HG03439 (cell line): ENCODE results near the gene MMD2.

ENCODE experiments used
- ATAC-seq: cut with Tn5 transposase; IDR thresholded peaks from one replicate; pipeline ENCODE4 v1.9.1; 2021; ENCODE audit warnings: mild to moderate bottlenecking, moderate library complexity; ENCODE audit not compliant: unreplicated experiment

MMD2 gene

DNA sequence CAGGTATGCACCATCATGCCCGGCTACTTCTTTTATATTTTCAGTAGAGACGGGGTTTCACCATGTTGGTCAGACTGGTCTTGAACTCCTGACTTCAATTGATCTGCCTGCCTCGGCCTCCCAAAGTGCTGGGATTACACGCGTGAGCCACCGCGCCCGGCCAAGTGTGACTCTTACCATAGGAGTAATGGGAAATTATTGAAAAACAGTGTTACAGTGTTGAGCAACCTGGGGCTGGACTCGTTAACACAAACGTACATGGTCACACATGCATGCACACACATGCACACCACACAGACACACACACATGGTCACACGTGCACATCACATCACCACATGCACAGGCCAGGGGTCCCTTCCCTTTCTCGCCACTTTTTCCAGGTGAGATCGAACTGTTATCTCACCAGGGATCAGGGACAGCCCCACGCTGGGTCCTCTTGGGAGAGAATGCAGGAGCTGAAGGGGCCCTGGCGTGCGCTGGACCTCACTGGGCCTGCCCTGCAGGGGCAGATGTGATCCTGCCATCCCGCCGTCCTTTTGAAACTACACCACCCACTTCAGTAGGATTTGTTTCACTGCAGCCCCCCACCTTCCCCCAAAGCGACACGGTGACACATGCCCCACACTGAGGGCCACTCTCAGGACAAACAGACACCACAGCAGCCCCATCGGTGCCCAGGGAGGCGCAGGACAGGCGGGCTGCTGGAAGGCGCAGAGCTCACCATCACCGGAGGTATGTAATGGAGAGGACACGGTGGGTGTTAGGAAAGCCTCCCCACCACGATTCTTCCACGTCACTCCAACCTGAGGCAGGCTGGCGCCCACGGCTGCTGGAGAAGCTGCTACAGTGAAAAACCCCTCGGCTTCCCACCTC is 85.7 kb downstream of the MMD2 start:
- no peak for ATAC-seq

DNA sequence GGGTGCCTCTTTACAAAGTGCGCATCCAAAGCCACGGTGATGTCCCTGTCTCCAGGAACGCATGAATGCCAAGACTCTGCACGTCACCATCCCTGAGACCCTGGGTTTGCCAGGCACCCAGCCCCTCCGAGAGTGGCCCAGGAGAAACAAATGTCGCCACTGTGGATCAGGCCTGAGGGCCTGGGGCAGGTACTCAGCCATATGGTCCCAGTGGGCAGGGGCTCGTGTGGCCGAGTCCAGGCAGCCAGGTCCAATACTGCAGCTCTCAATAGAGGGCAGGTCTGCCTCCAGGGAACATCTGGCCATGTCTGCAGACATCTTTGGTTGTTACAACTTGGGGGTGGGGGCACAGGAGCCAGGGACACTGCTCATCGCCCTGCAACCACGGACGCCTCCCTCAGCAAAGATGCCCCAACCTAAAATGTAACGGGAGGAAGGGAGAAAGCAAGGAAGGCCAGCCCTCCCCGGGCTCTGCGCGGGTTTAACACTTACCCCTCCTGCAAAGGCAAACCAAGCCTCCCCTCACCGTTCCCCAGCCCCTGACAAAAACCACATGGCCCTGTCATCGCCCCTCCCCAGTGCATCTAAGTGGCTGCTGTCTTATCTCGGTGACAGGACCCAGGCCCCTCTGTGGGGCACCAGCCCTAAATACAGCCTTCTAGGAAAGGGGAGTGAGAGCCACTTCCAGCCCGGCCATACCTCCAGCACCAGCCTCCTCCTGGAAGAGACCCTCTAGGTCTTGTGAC is 86.9 kb downstream of the MMD2 start:
- no peak for ATAC-seq

DNA sequence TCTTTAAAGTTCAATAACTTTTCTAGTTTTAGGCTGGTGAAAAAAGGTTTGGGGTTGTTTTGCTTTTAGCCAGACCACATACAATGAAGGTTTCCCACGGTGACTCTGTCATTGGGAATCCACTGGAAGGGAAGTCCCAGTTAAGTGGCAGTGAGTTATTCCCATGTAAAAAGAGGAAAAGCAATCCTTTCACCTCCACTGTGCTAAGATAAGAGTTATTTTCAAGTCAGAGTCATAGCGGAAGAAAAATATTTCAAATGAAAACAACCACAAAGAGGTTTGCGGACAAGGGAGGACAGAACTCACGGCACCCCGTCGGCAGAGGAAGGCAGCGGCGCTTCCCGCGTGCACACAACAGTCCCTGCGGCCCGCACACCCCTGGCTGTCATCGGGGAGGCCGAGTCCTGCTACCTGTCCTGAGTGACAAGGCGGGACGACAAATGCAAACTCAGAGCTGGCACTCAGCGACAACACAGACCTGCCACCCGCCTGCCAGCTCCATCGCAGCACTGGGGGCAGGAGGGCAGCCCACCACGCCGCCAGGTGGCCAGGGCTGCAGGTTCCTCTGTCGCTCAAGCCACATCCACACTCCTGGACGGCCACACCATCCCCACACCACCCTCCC is 87.8 kb downstream of the MMD2 start:
- ATAC-seq: no peak

DNA sequence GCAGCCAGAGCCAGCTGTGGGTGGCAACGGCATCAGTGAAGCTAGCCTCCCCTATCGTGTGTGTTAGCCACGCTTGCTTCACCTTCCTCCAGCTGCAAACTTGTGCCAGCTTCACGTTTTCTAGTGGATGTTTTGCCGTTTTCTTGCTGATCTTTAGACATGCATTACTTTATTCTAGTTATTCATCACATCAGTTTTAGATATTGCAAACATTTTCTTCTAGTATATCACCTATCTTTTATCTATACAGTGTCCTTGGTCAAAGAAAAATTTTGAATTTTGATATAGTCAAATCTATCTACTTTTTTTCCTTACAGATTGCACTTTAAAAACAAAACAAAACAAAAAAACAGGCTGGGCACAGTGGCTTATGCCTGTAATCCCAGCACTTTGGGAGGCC is 90.5 kb downstream of the MMD2 start:
- ATAC-seq: no peak

DNA sequence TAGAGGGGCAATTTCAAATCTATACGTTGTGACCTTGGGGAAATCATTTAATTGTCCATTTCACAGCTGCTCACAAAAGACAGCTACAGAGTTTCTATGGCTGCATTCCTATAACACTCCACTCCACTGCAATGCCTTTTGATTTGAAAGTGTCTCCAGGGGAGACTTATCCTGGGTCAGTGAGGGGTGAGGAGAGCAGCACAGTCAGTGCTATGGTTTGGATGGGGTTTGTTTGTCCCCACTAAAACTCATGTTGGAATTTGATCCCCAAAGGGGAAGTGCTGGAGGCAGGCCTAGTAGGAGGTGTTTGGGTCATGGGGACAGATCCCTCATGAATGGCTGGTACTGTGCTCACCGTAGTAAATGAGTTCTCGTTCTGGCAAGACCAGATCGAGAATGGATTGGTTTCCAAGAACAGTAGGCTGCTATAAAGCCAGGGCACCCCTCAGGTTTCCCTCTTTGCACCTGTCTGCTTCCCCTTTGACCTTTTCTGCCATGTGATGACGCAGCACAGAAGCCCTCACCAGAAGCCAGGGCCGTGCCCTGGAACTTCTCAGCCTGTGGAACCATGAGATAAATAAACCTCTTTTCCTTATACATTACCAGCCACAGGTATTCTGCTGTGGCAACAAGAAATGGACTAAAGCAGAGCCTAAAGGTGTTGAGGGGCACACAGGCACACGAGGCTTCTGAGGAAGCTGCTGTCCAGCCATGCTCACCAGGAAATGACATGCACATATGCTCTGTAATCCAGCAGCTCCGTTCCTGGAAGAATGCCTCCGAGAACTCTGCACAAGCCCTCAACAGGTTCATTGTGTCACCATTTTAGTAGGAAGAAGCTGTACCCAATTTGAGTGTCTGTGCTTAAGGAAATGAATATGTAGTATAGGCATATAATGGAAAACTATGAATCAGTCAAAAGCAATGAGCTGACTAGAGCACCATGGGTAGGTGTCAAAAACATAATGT is 92.2 kb downstream of the MMD2 start:
- no peak for ATAC-seq

DNA sequence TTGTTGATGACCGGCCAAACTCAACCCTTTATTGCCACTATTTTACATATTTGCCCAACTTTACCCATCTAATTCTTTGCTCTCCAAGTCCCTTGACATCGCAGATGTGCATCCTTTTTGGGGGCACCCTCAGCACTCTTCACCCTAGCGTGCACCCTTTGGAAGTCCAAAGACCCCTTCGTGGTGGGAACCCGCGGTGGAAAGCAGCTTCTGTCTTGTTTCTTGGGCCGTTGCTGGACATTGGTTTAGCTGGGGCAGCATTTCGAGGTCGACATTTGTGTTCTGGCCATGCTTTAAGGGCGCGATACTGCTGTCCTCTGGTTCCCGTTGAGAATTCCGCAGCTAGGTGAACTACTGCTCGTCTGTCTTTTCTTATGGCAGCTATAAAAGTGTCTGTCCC is 96.8 kb downstream of the MMD2 start:
- no peak for ATAC-seq

DNA sequence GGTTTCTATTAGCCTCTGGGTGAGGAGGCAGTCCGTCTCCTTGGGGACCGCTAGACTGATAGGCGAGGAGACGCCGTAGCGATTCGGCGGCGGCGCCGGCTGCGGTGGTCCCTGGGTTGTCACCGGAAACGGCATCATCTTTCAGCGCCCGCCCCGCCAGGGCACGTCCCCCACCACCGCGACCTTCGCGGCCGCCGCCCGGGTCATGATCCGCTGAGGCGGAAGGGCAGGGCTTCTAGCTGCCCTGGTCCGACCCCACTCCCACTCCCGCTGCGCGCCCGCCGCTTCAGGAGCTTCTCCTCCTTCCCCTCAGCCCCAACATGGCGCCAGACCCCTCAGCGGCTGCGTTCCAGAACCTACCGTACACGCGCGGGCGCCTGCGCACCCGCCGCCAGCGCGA is 97.3 kb downstream of the MMD2 start, which contains the start of gene PAPOLB:
TSS of gene PAPOLB (minus strand) at position 358 of the 400 bp plus-strand sequence. CDS start at position 138, 220 bp downstream.
- no peak for ATAC-seq

DNA sequence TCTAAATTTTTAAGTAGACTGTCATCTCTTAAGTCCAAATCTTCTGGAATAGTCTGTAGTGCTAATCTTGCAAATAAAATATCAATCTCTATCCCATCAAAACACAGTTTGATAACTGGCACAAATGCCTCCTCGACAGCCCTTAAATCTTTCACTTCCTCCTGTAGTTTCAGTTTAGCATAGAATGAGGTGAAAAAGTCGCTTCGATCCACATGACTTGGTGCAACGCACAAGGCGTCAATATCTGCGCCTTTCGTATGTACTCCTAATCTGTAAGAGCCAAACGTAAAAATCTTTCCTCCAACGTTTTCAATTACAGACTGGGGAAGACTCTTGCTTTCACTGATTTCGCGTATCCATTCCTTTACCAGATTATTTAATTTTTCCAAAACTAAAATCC is 97.8 kb downstream of the MMD2 start:
- ATAC-seq: no peak

DNA sequence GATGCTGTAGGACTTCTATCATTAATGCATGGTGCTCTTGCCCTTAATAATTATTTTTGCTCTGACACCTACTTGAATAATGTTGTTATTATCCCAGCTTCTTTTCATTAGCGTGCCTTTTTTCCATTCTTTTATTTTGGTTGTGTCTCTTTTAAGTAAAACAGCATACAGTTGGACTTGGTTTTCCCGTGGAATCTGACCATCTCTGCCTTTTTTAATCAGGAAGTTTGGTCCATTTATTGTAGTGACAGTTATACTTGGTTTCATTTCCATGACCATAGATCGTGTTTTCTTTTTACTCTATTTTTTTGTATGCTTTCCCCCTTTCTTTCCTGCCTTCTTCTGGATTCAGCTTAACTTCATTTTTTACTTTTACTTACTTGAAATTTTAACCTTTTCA is 101.8 kb downstream of the MMD2 start:
- no peak for ATAC-seq

DNA sequence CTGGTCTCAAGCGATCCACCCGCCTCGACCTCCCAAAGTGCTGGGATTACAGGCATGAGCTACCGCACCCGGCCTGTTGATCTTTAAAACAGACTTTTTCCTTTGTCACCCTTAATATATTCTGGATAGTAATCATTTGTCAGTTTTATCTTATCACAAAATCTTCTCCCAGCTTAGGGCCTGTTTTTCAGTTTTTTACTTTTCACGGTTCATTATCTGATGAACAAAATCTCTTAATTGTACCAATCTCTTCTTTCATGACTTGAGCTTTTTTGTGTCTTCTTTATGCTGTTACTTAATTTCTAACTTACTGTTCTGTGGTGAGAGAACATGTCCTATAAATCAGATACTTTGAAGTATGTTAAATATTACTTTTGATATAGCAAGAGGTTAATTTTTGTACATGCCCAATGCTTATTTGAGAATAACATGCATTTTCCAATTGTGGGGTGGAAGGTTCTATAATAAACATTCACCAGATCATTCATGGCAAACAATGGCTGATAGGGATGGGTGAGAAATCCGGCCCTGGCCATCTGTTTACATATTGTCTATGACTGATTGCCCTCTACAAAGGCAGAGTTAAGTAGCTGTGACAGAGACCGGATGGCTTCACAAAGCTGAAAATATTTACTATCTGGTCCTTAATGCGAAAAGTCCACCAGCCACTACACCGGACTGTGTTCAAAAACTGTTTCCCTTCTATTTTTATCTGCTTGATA is 102.5 kb downstream of the MMD2 start:
- no peak for ATAC-seq
